ENCODE results near the gene HPSE2.

GRCh38 chr10:99123851-99124250 lies 111.8 kb downstream of the HPSE2 start:
- TF ChIP-seq MAX (IDR thresholded peaks at IDR 0.05), result no peak
- TF ChIP-seq POLR2A (IDR thresholded peaks at IDR 0.05; ENCODE audit: borderline replicate concordance, extremely low read depth, insufficient read depth, insufficient read length), result no peak
- TF ChIP-seq CTCF (IDR thresholded peaks at IDR 0.05 in 2 of 3, conservative IDR thresholded peaks at IDR 0.05 in 1 of 3; ENCODE audit: borderline replicate concordance in 1 of 3, insufficient read depth in 1 of 3, low read depth in 2 of 3, low read length in 2 of 3), result no peak
- TF ChIP-seq EZH2 (IDR thresholded peaks at IDR 0.05), result no peak
- no peak for TF ChIP-seq SP1 (IDR thresholded peaks at IDR 0.05; ENCODE audit: low read depth)
- no peak for TF ChIP-seq REST (IDR thresholded peaks at IDR 0.05; ENCODE audit: low read depth)
- no peak for TF ChIP-seq POLR2AphosphoS5 (IDR thresholded peaks at IDR 0.05; ENCODE audit: low read depth, low read length)
- no peak for TF ChIP-seq YY1 (IDR thresholded peaks at IDR 0.05; ENCODE audit: extremely low read depth, insufficient replicate concordance, low read depth, low read length)
- no peak for TF ChIP-seq JUND (IDR thresholded peaks at IDR 0.05)
- no peak for TF ChIP-seq RAD21 (IDR thresholded peaks at IDR 0.05; ENCODE audit: low read depth)
- TF ChIP-seq EZH2phosphoT487 (IDR thresholded peaks at IDR 0.05; ENCODE audit: borderline replicate concordance), result no peak
- no peak for TF ChIP-seq ATF3 (IDR thresholded peaks at IDR 0.05)

All from HCT116 (cell line).